Upper lobe of left lung (tissue), 6 donors: ENCODE results near the gene APMAP. TPM values are rescaled to one million over a fixed set of nuclear protein-coding genes. Genes with fewer than 3 reads are reported as not detected.

Experiments used
- ATAC-seq, 2 donors: fragments of 200-7000 bp; cut with Tn5 transposase; one replicate each; pipeline ENCODE4 v1.9.1; 2022; ENCODE audit warnings: mild to moderate bottlenecking in 2 of 2, moderate library complexity in 2 of 2; ENCODE audit not compliant: low FRiP score in 2 of 2
- DNase-seq, 2 donors: peaks; one replicate each; pipeline ENCODE4 v3.0.0-alpha.2; 2019 to 2020
- H3K27ac ChIP-seq, 4 donors: fragments of 200-600 bp; sonication (generic); one replicate each; pipeline ENCODE4 v1.5.1; 2016 to 2019
- H3K27me3 ChIP-seq, 4 donors: fragments of 200-600 bp; sonication (generic); one replicate each; pipeline ENCODE4 v1.5.1; 2017 to 2019
- H3K36me3 ChIP-seq, 4 donors: fragments of 200-600 bp; sonication (generic); one replicate each; pipeline ENCODE4 v1.5.1; 2016 to 2019
- H3K4me1 ChIP-seq, 4 donors: fragments of 200-600 bp; sonication (generic); one replicate each; pipeline ENCODE4 v1.5.1; 2018 to 2019
- H3K4me3 ChIP-seq, 4 donors: fragments of 200-600 bp; sonication (generic); one replicate each; pipeline ENCODE4 v1.5.1; 2017 to 2019; ENCODE audit warnings: mild to moderate bottlenecking in 2 of 4, moderate library complexity in 1 of 4
- H3K9me3 ChIP-seq, 4 donors: fragments of 200-600 bp; sonication (generic); one replicate each; pipeline ENCODE4 v1.5.1; 2018 to 2019
- EP300 ChIP-seq, 4 donors: sonication (generic); formaldehyde crosslinking; IDR thresholded peaks; one replicate each; pipeline ENCODE4 v1.5.1; 2017; ENCODE audit warnings: antibody characterized with exemption in 4 of 4, control low read depth in 2 of 4
- POLR2A ChIP-seq, 4 donors: fragments of 450-650 bp; IDR thresholded peaks; one replicate each; pipeline ENCODE4 v1.5.1; 2016 to 2017; ENCODE audit warnings: antibody characterized with exemption in 4 of 4, mild to moderate bottlenecking in 2 of 4
- POLR2AphosphoS5 ChIP-seq, 2 donors: sonication (generic); formaldehyde crosslinking; IDR thresholded peaks; one replicate each; pipeline ENCODE4 v1.5.1; 2017; ENCODE audit warnings: antibody characterized with exemption in 2 of 2
- WGBS, 2 donors: methylation state at CpG; one replicate each; pipeline ENCODE4 v1.1.5; 2017 to 2018; 5-methylcytosine and 5-hydroxymethylcytosine counted together
- total RNA-seq, 6 donors: library from RNA; depleted of rRNA in 4 of 6; stranded (reverse); fragments of >200 nt in 4 of 6; gene quantifications; one replicate each; pipeline versions ENCODE4 v1.1.0 to v1.2.1, GENCODE V29; 2016 to 2021
- TF ChIP-seq, protein P1 (sequence below), 6 experiments: fragments of 450-650 bp in 4 of 6; fragments of 200-600 bp in 2 of 6; sonication (generic) in 2 of 6; IDR thresholded peaks; one replicate each; pipeline ENCODE4 v1.5.1; 2016 to 2019; ENCODE audit warnings: antibody characterized with exemption in 6 of 6
- donor health status: DM: no; HTN: no; CAD: no; lungs with moderate emphysema.
- donor health status: DM: no; HTN: yes; CAD: no; lungs with severe emphysema.

APMAP gene
- total RNA-seq, 6 donors from 2014 or later, result 31.4 to 80.1 (median 55.5) TPM

GRCh38 chr20:24964506-24964840 lies 28.1 kb downstream of the APMAP start:
- WGBS, 2 donors, result 91 to 96% methylated on average over 9 of the region's 9 CpGs
- Histone ChIP-seq H3K4me1 (no peaks in the 10 kb centered on the region), H3K4me3 (no peak overlapping the region)

DNA sequence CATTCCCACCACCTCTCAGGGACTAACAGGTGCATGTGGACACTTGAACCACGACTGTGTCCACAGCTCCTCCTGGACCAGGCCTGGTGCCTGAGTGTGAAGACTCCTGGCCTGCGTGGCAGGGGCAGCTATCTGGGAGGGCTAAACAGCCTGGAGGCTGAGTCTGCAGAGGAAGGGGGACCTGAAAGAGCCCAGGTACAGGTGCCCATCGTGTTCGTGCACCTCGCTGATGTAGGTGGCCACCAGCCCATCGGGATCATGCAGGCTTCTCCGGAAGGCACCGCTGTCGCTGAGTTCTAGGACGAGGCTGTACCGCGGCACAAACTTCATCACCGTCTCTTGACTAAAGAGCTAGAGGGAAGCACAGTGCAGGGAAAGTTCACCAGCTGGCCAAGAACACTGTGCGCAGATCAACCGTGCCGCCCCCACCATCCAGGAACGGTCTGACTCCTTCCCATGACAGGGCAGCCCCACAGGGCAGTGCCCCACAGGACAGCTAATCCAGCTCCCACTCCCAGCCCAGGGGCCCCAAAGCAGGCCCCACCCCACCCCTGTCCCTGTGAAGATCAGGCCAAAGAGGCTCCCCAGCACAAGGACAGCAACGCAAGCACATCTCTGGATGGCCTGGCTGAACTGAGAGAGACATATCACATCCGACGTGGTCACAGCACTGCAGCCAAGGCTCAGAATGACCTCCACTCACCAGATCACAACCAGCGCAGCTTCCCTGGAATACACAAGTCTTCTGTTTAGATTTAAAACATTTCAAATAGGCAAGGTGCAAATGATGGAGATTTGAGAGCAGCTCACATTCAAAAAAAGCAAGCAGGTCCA lies 28.7 kb downstream of the APMAP start:
- Histone ChIP-seq H3K27ac (no peak overlapping the region), H3K4me3 (no peak overlapping the region), H3K9me3 (no peaks in the 10 kb centered on the region), H3K27me3 (no peaks in the 10 kb centered on the region), H3K36me3 (peaks cover 24 to 99% (median 80%) of the 10 kb centered on the region in 4 donors), H3K4me1 (no peaks in the 10 kb centered on the region)
- TF ChIP-seq POLR2AphosphoS5 (IDR thresholded peaks at IDR 0.05) (no peak), EP300 (IDR thresholded peaks at IDR 0.05) (no peak), POLR2A (IDR thresholded peaks at IDR 0.05) (no peak)
- TF ChIP-seq, protein P1, sequence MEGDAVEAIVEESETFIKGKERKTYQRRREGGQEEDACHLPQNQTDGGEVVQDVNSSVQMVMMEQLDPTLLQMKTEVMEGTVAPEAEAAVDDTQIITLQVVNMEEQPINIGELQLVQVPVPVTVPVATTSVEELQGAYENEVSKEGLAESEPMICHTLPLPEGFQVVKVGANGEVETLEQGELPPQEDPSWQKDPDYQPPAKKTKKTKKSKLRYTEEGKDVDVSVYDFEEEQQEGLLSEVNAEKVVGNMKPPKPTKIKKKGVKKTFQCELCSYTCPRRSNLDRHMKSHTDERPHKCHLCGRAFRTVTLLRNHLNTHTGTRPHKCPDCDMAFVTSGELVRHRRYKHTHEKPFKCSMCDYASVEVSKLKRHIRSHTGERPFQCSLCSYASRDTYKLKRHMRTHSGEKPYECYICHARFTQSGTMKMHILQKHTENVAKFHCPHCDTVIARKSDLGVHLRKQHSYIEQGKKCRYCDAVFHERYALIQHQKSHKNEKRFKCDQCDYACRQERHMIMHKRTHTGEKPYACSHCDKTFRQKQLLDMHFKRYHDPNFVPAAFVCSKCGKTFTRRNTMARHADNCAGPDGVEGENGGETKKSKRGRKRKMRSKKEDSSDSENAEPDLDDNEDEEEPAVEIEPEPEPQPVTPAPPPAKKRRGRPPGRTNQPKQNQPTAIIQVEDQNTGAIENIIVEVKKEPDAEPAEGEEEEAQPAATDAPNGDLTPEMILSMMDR (IDR thresholded peaks at IDR 0.05), result no peak
- WGBS, 2 donors, result 94 to 96% methylated on average over 16 to 18 of the region's 21 CpGs
- DNase-seq (no peak), ATAC-seq (no peak)

More at GRCh38 chr20:24964506-24964840, 28.1 kb downstream of the APMAP start:
- H3K27me3 ChIP-seq, result no peaks in the 10 kb centered on the region
- ATAC-seq (no peak), DNase-seq (no peak)
- no peak overlapping the region for H3K27ac ChIP-seq
- peaks cover 24 to 99% (median 81%) of the 10 kb centered on the region in 4 donors for H3K36me3 ChIP-seq
- TF ChIP-seq EP300 (IDR thresholded peaks at IDR 0.05), result no peak
- TF ChIP-seq POLR2A (IDR thresholded peaks at IDR 0.05), result no peak
- TF ChIP-seq POLR2AphosphoS5 (IDR thresholded peaks at IDR 0.05), result no peak
- TF ChIP-seq, protein P1 (IDR thresholded peaks at IDR 0.05), result no peak
- no peaks in the 10 kb centered on the region for H3K9me3 ChIP-seq

GRCh38 chr20:24962510-24962909 lies 30.0 kb downstream of the APMAP start:
- H3K9me3 ChIP-seq, result no peaks in the 10 kb centered on the region
- peaks cover 24 to 98% (median 78%) of the 10 kb centered on the region in 4 donors for H3K36me3 ChIP-seq
- H3K27ac ChIP-seq, result peak overlapping the region in 1 of 4 donors; percentile 68
- WGBS, 2 donors, result 83 to 87% methylated on average over 6 of the region's 6 CpGs
- no peak overlapping the region for H3K4me3 ChIP-seq
- H3K27me3 ChIP-seq, result no peaks in the 10 kb centered on the region
- TF ChIP-seq EP300 (IDR thresholded peaks at IDR 0.05), result no peak
- TF ChIP-seq POLR2AphosphoS5 (IDR thresholded peaks at IDR 0.05), result no peak
- TF ChIP-seq POLR2A (IDR thresholded peaks at IDR 0.05), result no peak
- TF ChIP-seq, protein P1 (IDR thresholded peaks at IDR 0.05), result no peak
- ATAC-seq, result no peak
- H3K4me1 ChIP-seq, result no peaks in the 10 kb centered on the region
- no peak for DNase-seq

- H3K9me3 ChIP-seq, result no peaks in the 10 kb centered on the region
- H3K36me3 ChIP-seq, result peaks cover 24 to 98% (median 78%) of the 10 kb centered on the region in 4 donors
- no peaks in the 10 kb centered on the region for H3K4me1 ChIP-seq
- ATAC-seq (no peak), DNase-seq (no peak)
- TF ChIP-seq, protein P1 (IDR thresholded peaks at IDR 0.05), result no peak
- no peak for TF ChIP-seq POLR2A (IDR thresholded peaks at IDR 0.05)
- no peak for TF ChIP-seq EP300 (IDR thresholded peaks at IDR 0.05)
- TF ChIP-seq POLR2AphosphoS5 (IDR thresholded peaks at IDR 0.05), result no peak
- no peak overlapping the region for H3K4me3 ChIP-seq
- no peaks in the 10 kb centered on the region for H3K27me3 ChIP-seq
- 87 to 91% methylated on average over 2 of the region's 2 CpGs for WGBS, 2 donors
- peak overlapping the region in 2 of 4 donors; percentile 35 to 68 for H3K27ac ChIP-seq
These were observed 30.4 kb downstream of the APMAP start for GRCh38 chr20:24962182-24962492.
